PFSK-1 (cell line): ENCODE results near the gene SLC29A4.

Experiments used
- FOXP2 ChIP-seq: optimal IDR thresholded peaks from 2 replicates; pipeline ENCODE3; 2011; ENCODE audit warnings: borderline replicate concordance, control low read depth, inconsistent platforms; ENCODE audit not compliant: insufficient read depth; ENCODE audit errors: extremely low read length, extremely low read depth
- POLR2AphosphoS5 ChIP-seq: IDR thresholded peaks from 2 replicates; pipeline ENCODE4 v1.6.1; 2012; ENCODE audit warnings: low read depth, mild to moderate bottlenecking, control low read depth, low read length, moderate library complexity
- TAF1 ChIP-seq: IDR thresholded peaks from 2 replicates; pipeline ENCODE4 v1.6.1; 2012; ENCODE audit warnings: low read length, control low read depth, borderline replicate concordance; ENCODE audit not compliant: insufficient read depth
- TF ChIP-seq, protein P1 (sequence below), 2 experiments: IDR thresholded peaks; 2 replicates each; pipeline versions ENCODE4 v1.6.1 to v1.8.0; 2011 to 2012; ENCODE audit warnings: low read depth in 2 of 2, low read length in 2 of 2, control low read depth in 1 of 2, inconsistent platforms in 1 of 2, mild to moderate bottlenecking in 1 of 2, moderate library complexity in 1 of 2; ENCODE audit not compliant: insufficient read depth in 1 of 2

GRCh38 chr7:5294169-5294987 lies 11.6 kb downstream of the SLC29A4 start:
- no peak for TF ChIP-seq POLR2AphosphoS5
- TF ChIP-seq FOXP2 = no peak
- TF ChIP-seq, protein P1, sequence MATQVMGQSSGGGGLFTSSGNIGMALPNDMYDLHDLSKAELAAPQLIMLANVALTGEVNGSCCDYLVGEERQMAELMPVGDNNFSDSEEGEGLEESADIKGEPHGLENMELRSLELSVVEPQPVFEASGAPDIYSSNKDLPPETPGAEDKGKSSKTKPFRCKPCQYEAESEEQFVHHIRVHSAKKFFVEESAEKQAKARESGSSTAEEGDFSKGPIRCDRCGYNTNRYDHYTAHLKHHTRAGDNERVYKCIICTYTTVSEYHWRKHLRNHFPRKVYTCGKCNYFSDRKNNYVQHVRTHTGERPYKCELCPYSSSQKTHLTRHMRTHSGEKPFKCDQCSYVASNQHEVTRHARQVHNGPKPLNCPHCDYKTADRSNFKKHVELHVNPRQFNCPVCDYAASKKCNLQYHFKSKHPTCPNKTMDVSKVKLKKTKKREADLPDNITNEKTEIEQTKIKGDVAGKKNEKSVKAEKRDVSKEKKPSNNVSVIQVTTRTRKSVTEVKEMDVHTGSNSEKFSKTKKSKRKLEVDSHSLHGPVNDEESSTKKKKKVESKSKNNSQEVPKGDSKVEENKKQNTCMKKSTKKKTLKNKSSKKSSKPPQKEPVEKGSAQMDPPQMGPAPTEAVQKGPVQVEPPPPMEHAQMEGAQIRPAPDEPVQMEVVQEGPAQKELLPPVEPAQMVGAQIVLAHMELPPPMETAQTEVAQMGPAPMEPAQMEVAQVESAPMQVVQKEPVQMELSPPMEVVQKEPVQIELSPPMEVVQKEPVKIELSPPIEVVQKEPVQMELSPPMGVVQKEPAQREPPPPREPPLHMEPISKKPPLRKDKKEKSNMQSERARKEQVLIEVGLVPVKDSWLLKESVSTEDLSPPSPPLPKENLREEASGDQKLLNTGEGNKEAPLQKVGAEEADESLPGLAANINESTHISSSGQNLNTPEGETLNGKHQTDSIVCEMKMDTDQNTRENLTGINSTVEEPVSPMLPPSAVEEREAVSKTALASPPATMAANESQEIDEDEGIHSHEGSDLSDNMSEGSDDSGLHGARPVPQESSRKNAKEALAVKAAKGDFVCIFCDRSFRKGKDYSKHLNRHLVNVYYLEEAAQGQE (IDR thresholded peaks at IDR 0.05; ENCODE audit: insufficient read depth in 1 of 2, low read depth in 2 of 2, low read length in 2 of 2) = no peak
- TF ChIP-seq TAF1 = no peak
